ENCODE measurements around the gene TIMM44. TPM values are rescaled to one million over a fixed set of nuclear protein-coding genes. Genes with fewer than 3 reads are reported as not detected.

Gene TIMM44
- total and polyA plus RNA-seq, 2 of the 8 experiments (the other 6 are each of a cell fraction or from before 2014, with no cell fraction given) = 131 to 150 TPM

DNA sequence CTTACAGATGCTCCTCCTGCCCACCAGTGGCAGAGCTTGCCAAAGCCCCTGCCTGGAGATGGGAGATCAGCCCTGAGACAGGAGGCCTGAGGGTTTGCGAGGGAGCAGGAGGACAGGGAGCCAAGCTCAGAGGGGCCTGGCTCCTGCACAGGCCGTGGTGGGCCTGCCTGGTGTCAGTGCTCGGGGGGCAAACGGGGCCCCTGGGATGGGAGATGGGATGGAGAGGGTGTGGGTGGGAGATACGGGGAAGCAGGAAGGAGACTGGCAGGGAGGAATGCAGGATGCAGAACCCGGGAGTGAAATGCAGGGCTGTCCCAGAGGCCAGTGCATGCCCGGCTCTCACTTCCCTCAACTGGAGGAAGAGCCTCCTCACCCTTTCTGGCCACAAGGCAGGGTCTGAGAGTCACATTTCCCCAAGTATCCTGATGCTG is 42.0 kb upstream of the TIMM44 start:
- H3K27me3 ChIP-seq (replicated peaks in 1 of 4; ENCODE audit: control insufficient read depth in 3 of 4, extremely low read depth in 1 of 4, insufficient read depth in 3 of 4, low read length in 3 of 4) = no peaks in the 10 kb centered on the region
- peaks cover 21 to 83% (median 47%) of the 10 kb centered on the region in 4 experiments for H3K36me3 ChIP-seq (ENCODE audit: control insufficient read depth in 2 of 4, insufficient read depth in 4 of 4, low read length in 3 of 4)
- H3K4me3 ChIP-seq (ENCODE audit: extremely low read depth in 1 of 4, insufficient read depth in 2 of 4, low read depth in 3 of 4, low read length in 4 of 4) = no peak overlapping the region
- no peak overlapping the region for H4K5ac ChIP-seq (ENCODE audit: insufficient read length, low read depth, low read length)
- no peak overlapping the region for H3K56ac ChIP-seq (replicated peaks; ENCODE audit: insufficient read length, low read depth, low read length)
- H3K9me3 ChIP-seq (ENCODE audit: insufficient read depth in 2 of 2, low read depth in 1 of 2, low read length in 1 of 2) = no peaks in the 10 kb centered on the region
- FAIRE-seq (no peak), DNase-seq (ENCODE audit: low read depth in 1 of 2, low spot score in 2 of 2) (no peak)
- no peaks in the 10 kb centered on the region for H3K4me1 ChIP-seq (replicated peaks in 1 of 4; ENCODE audit: control insufficient read depth in 3 of 4, insufficient read depth in 4 of 4, low read length in 3 of 4)
- no peak overlapping the region for H2BK5ac ChIP-seq (ENCODE audit: low read depth, low read length)
- H3K4me2 ChIP-seq (ENCODE audit: insufficient read depth in 1 of 2, low read depth in 2 of 2, low read length in 2 of 2) = no peak overlapping the region
- H4K91ac ChIP-seq (replicated peaks; ENCODE audit: insufficient read length, low read length) = no peak overlapping the region
- no peak overlapping the region for H3K18ac ChIP-seq (ENCODE audit: extremely low read depth, low read length)
- ChIA-PET CTCF (ENCODE audit: partially characterized antibody) (interaction anchor here (0.7 to 1.3 kb wide), 3 partner anchors 12 to 69 kb away, joined by 3 to 4 read pairs (median 3); no protein-coding TSS in a partner anchor), POLR2A (ENCODE audit: partially characterized antibody) (interaction anchor here (0.7 to 2.1 kb wide), 4 partner anchors 12 to 910 kb away, joined by 3 to 4 read pairs (median 4); no protein-coding TSS in a partner anchor)
- H3K79me2 ChIP-seq (ENCODE audit: control insufficient read depth in 1 of 2, insufficient read depth in 2 of 2, low read length in 2 of 2) = peaks cover 0 to 64% of the 10 kb centered on the region in 2 experiments; a peak in 3 of 4 replicates
- H2BK12ac ChIP-seq (ENCODE audit: low read depth, low read length) = no peak overlapping the region
- no peak overlapping the region for H3K23ac ChIP-seq (ENCODE audit: insufficient read length)
- no peak overlapping the region for H2AK5ac ChIP-seq (ENCODE audit: low read depth, low read length)
- no peak overlapping the region for H3K9ac ChIP-seq (replicated peaks in 1 of 4; ENCODE audit: extremely low read depth in 1 of 4, low read depth in 3 of 4, low read length in 3 of 4)
- no peaks in the 10 kb centered on the region for H3K23me2 ChIP-seq (ENCODE audit: low read depth, low read length)
- no peak overlapping the region for H2BK120ac ChIP-seq (replicated peaks; ENCODE audit: low read depth, low read length)
- no peak overlapping the region for H3K27ac ChIP-seq (ENCODE audit: low read depth, low read length)
- H2AFZ ChIP-seq (ENCODE audit: low read length) = no peak overlapping the region
- H2BK15ac ChIP-seq (ENCODE audit: low read length) = no peak overlapping the region
- no peak overlapping the region for H3K14ac ChIP-seq (ENCODE audit: insufficient read length)
- H3K79me1 ChIP-seq (ENCODE audit: low read depth, low read length) = peaks cover 37% of the 10 kb centered on the region
- no peak overlapping the region for H2BK20ac ChIP-seq (ENCODE audit: low read length)
- WGBS, 2 experiments (ENCODE audit: extremely low coverage in 1 of 2, insufficient coverage in 1 of 2, insufficient read length in 1 of 2, insufficient replicate concordance in 2 of 2, low coverage in 1 of 2, low lambda C conversion rate in 2 of 2, missing lambda C conversion rate in 1 of 2) = 97% methylated on average over 7 of the region's 7 CpGs; no CpG with 5 or more reads in 1 of the 2 experiments
- H4K8ac ChIP-seq (ENCODE audit: extremely low read depth, insufficient read depth, low read length) = no peak overlapping the region
- no peak overlapping the region for H3K4ac ChIP-seq (replicated peaks; ENCODE audit: insufficient read length, low read depth, low read length)
- peaks cover 46 to 67% of the 10 kb centered on the region in 2 experiments for H4K20me1 ChIP-seq (replicated peaks in 1 of 2; ENCODE audit: control insufficient read depth in 1 of 2, insufficient read depth in 2 of 2, low read length in 2 of 2)
- no peak for TF ChIP-seq RBBP5 (IDR thresholded peaks at IDR 0.05; ENCODE audit: borderline replicate concordance, low read depth, low read length)
- TF ChIP-seq RAD21 (IDR thresholded peaks at IDR 0.05 in 1 of 2, conservative IDR thresholded peaks at IDR 0.05 in 1 of 2; ENCODE audit: low read depth in 2 of 2, low read length in 2 of 2) = no peak
- TF ChIP-seq GABPA (IDR thresholded peaks at IDR 0.05; ENCODE audit: borderline replicate concordance, insufficient read depth, low read length) = no peak
- TF ChIP-seq BCL11A (IDR thresholded peaks at IDR 0.05; ENCODE audit: low read depth in 2 of 2, low read length in 2 of 2) = no peak
- TF ChIP-seq CTBP2 (IDR thresholded peaks at IDR 0.05; ENCODE audit: borderline replicate concordance, insufficient read depth, insufficient read length, low read length) = no peak
- no peak for TF ChIP-seq JUN (IDR thresholded peaks at IDR 0.05; ENCODE audit: low read depth, low read length)
- no peak for TF ChIP-seq SIRT6 (IDR thresholded peaks at IDR 0.05; ENCODE audit: low read length)
- no peak for TF ChIP-seq HDAC2 (IDR thresholded peaks at IDR 0.05; ENCODE audit: borderline replicate concordance in 1 of 2, low read depth in 2 of 2, low read length in 2 of 2)
- TF ChIP-seq FOSL1 (IDR thresholded peaks at IDR 0.05; ENCODE audit: insufficient read depth, low read depth, low read length) = no peak
- no peak for TF ChIP-seq SAP30 (IDR thresholded peaks at IDR 0.05; ENCODE audit: insufficient read depth, insufficient replicate concordance, low read length)
- no peak for TF ChIP-seq SRF (IDR thresholded peaks at IDR 0.05; ENCODE audit: low read depth, low read length)
- TF ChIP-seq CREB1 (IDR thresholded peaks at IDR 0.05) = no peak
- TF ChIP-seq EZH2 (IDR thresholded peaks at IDR 0.05; ENCODE audit: low read depth, low read length, severe bottlenecking) = no peak
